8988T (cell line): ENCODE measurements around the gene STAT5A.
"Not testable (repeated sequence)": the region's sequence is repeated elsewhere in the genome, so short reads cannot be mapped to it uniquely, and the experiment has no call there.

Experiments used
- DNase-seq: peaks from one replicate; pipeline ENCODE4 v3.0.0; 2011

STAT5A gene

DNA sequence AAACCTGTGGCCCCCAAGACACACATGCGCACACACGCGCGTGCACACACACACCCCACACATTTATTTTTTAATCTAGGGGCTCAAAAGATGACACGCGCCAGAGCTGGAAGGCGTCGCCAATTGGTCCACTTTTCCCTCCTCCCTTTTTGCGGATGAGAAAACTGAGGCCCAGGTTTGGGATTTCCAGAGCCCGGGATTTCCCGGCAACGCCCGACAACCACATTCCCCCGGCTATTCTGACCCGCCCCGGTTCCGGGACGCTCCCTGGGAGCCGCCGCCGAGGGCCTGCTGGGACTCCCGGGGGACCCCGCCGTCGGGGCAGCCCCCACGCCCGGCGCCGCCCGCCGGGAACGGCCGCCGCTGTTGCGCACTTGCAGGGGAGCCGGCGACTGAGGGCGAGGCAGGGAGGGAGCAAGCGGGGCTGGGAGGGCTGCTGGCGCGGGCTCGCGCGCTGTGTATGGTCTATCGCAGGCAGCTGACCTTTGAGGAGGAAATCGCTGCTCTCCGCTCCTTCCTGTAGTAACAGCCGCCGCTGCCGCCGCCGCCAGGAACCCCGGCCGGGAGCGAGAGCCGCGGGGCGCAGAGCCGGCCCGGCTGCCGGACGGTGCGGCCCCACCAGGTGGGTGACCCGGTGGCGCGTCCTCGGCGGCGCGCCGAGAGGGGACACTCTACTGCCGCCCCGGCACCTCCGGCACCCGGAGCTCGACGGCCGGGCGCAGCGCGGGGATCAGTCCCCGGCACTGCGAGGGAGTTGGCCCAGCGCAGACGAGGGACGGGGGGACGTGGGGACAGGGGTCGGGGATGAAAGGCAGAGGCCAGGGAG is at the start of gene STAT5A:
Gene STAT5A, plus strand, starts transcription at position 522 of the 826 bp plus-strand sequence. CDS start 914 bp downstream, outside the sequence.
- no peak for DNase-seq

DNA sequence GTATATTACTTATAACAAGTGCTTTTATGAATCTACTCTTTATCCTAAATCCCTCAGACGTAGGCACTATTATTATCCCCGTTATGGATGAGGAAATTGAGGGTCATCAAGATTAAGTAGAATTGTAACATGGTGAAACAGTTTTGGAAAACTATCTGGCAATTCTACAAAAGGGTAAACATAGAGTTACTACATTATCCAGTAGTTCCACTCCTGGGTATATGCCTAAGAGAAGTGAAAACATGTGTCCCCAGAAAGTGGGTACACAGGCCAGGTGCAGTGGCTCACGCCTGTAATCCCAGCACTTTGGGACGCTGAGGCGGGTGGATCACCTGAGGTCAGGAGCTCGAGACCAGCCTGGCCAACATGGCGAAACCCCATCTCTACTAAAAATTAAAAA is 48.7 kb upstream of the STAT5A start:
- DNase-seq, result not testable (repeated sequence)

DNA sequence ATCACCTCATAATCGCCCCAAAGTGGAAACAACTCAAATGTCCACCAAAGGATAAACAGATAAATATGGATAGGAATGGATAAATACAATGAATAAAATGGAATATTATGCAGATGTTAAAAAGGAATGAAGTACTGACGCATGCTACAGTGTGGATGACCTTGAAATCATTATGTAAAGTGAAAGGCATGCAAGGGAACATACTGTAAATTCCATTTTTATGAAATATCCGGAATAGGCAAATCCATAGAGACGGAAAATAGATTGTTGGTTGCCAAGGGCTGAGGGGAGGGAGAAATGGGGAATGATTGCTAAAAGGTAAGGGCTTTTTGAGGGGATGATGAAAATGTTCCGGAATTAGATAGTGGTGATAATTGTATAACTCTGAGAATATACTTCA is 48.1 kb upstream of the STAT5A start:
- DNase-seq, result no peak

DNA sequence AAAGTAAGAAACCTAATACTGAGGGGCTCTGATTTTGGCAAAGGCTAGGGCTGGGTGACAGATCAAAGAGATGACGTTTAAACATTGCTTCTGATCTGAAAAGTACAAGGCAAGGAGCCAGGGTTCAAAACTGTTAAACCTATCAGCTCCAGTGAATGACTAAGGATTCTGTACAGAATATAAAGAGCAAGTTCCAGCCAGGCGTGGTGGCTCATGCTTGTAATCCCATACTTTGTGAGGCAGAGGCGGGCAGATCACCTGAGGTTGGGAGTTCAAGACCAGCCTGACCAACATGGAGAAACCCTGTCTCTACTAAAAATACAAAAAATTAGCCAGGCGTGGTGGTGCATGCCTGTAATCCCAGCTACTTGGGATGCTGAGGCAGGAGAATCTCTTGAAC is 47.4 kb upstream of the STAT5A start:
- DNase-seq, result not testable (repeated sequence)

DNA sequence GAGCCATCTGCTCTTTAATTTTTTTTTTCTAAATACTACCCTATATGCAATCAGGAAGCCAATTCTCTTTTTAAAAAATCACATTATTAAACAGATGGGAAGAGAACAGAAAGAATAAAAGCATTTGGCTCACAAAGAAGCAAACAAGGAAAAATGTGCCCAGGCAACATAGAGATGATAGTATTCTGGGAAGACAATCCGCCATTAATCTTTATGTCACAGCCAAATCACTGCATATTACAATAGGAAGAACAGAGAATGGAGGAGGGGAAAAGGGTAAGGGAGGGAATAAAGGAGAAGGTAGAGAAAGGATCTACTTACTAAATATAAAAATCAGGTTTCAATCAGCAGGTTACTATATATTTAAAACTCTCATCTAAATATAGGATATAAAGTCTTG is 46.4 kb upstream of the STAT5A start:
- no peak for DNase-seq

DNA sequence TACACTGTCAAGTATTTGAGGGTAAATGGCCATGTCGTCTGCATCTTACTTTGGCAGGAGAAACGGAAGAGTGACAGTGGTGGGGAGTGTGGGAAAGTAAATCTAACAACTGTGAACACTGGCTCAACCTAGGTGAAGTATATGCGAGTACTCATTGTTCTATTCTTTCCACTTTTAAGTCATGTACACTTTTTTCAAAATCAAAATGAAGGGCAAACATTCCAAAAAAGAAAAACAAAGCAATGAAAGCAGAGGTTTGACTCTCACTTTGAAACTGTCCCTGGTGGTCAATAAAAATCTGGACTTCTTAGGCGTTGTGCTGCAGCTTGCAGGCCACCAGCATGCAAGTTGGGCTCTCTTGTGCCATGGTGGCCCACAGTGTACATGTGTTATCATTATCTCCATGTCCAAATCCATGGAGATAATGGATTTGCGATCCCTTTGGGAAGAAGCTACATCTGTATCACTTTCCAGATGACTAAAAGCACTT is 44.8 kb upstream of the STAT5A start:
- no peak for DNase-seq

DNA sequence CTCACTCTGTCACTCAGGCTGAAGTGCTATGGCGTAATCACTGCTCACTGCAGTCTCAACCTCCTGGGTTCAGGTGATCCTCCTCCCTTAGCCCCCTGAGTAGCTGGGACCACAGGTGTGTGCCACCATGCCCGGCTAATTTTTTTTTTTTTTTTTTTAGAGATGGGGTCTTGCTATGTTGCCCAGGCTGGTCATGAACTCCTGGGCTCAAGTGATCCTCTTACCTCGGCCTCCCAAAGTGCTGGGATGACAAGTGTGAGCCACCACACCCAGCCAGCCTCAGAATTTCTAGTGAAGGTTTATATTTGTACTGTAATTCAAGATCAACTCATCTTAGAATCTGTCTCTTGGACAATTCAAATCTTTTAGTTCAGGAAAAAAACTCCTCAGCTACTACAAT is 44.2 kb upstream of the STAT5A start:
- DNase-seq, result not testable (repeated sequence)

DNA sequence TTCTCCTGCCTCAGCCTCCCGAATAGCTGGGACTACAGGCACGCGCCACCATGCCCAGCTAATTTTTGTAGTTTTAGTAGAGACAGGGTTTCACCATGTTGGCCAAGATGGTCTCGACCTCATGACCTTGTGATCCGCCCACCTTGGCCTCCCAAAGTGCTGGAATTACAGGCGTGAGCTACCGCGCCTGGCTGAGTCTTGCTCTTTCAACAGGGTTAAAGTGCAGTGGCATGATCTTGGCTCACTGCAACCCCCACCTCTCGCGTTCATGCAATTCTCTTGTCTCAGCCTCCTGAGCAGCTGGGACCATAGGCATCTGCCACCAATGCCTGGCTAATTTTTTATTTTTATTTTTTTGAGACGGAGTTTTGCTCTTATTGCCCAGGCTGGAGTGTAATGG is 43.1 kb upstream of the STAT5A start:
- DNase-seq, result not testable (repeated sequence)

DNA sequence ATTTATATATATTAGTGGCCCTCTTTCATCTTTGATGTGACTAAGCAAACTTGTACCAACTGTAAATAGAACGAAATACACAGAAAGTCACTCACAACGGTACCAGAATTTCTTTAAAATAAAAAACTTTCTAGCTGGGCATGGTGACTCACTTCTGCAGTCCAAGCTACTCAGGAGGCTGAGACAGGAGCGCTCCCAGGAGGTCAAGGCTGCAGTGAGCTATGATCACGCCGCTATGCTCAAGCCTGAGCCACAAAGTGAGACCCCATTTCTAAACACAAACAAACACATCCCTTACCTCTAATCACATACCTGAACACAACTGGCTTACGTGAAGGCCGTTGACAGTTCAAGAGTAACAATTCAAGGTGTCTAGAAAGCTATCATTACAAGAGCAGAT is 41.8 kb upstream of the STAT5A start:
- no peak for DNase-seq

DNA sequence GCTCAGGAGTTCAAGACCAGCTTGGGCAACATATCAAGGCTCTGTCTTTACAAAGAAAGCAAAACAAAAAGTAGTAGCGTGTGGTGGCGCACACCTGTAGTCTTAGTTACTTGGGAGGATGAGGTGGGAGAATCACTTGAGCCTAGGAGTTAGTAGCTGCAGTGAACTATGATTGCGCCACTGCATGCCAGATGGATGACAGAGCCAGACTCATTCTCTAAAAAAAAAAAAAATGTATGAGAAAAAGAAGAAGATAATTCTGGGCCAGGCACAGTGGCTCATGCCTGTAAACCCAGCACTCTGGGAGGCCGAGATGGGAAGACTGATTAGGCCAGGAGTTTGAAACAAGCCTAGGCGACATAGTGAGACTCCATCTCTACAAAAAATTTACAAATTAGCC is 40.6 kb upstream of the STAT5A start:
- DNase-seq, result no peak

DNA sequence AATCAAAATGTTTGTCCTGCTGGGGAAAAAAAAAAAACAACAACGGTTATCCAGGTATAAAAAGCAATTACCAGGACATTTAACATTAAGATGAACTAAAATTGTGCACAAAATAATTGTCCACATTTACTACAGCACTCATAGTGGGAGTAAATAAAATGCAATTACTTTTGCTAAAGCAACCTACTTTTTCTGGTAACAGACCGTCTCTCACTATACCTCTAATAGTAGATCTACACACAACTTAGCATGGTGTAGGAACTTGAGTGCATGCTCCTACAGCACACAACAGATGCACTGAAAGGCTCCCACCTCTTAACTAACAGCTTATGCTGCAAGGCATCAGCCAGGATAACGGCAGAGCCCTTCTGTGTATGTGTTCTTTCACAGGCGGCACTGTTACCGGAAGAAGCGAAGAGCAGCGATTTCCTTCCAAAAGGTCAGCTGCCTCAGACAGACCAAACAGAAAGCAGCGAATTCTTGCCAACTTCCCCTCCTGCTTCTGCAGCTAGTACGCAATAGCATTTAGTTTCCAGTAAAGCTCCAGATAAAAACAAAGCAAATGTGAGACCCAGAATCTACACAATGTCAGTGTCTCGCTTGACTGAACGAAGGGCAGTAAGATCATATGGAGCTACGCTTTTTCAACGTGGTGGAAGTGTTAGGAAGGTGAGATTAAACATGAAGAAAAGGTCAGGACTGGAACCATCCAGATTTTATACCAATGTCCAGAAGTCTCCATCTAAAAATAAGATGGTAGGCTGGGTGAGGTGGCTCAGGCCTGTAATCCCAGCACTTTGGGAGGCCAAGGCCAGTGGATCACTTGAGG is 39.7 kb upstream of the STAT5A start:
- no peak for DNase-seq

DNA sequence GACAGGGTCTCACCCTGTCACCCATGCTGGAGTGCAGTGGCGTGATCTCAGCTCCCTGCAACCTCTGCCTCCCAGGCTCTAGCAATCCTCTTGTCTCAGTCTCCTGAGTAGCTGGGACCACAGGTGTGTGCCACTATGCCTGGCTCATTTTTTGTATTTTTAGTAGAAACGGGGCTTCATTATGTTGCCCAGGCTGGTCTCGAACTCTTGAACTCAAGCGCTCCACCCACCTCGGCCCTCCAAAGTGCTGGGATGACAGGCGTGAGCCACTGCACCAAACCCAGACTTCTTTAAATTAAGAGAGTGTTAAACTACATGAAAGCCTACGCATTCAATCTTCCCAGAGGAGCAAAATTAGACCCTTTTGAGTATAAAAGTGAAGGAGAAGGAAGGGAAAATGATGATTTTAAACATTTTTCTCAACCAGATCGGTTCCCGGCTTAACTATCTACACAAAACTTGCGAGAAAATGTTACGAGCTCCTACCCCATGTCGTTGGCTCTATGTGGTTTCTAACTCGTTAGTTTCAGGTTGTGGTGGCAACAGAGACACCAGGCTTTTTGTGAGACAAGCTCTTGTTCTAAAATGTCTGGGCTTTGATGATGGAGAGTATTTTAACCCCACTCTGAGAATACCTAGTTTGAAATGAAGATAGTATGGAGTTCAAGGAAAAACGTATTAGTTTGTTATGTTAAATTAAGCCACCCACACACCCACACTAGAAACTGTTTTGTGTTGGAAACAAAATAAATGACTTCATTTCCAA is 38.4 kb upstream of the STAT5A start:
- no peak for DNase-seq

DNA sequence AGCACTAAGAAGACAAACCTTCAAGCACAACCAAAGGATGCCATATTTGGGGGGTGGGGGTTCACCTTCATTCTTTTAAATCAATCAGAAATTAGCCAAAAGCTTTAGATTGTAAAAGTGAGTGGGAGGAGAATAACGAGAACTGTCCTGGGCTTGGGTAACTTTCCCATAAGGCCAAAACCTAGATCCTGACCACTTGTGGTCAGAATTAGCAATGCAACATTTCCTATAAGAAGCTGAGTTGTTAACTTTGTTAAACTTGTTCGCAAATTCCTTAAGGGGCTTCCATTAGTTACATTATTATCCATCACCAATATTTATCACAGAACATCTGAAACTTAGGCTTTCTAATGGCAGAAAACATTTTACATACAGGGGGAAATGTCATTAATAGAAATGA is 37.2 kb upstream of the STAT5A start:
- no peak for DNase-seq

DNA sequence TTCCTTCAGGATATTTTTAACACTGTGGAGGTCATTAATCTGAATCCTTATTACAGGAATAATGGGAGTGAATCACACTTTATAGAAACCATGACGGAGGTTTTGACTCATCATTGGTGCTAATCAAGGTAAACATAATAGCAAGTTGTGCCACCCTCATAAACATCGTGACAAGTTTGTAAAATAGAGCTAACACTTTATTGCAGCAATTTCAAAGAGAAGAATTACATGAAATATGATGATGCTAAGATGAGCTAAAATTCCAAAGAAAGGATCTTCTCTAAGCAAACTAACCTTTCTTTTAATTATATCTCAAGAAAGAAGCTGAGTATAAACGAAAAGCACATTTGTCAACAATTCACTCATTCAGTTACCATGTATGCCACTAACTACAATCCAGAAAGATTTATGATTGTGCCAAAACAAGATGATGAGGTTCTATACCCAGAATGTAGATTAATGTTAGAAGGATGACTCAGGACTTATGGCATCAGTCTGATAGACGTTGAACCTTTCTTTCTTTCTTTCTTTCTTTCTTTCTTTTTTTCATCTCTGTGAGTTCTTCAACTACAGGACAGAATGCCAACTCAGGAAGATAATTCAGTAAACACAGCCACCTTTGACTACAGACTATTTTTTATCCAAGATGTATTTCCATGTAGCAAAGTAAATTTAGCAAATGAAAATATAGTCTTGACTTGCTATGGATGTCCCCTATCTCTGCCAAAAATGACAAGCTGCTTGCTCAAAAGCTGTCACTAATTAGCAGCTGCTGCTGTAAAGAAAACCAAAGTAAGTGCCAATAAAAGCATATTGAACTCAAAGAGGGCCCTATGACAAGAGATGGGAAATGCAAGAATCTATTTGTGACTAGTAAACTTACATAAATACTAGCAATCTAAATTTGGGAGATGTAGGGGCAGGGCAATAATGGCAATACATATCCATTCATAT is 35.4 kb upstream of the STAT5A start:
- DNase-seq, result no peak

DNA sequence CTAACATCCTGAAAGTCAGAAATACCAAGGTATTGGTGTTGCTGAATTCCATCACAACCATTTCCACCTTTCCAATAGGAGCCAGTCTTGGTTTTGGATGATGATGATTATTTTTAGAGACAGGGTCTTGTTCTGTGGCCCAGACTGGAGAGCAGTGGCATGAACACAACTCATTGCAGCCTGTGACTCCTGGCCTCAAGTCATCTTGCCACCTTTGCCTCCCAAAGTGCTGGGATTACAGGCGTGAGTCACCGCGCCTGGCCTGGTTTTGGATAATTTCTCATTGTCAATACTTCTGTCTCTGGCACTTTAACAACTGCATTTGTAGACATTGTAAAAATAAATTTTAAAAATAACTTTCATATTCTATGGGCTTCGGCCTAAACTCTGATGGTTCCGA is 34.7 kb upstream of the STAT5A start:
- no peak for DNase-seq

DNA sequence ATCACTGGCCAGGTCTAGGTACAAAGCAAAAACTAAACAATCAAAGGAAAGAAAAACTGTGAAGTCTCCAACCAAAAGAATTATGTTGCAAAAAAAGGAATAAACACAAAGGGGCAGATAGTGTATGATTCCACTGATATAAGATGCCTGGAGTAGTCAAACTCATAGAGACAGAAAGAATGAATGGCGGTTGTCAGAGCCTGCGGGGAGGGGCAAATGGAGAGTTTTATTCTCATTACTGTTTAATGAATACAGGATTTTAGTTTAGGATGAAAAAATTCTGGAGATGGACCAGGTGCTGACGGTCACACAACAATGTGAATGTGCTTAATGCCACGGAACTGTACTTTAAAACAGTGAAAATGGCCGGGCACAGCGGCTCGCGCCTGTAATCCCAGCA is 32.9 kb upstream of the STAT5A start:
- DNase-seq, result no peak

DNA sequence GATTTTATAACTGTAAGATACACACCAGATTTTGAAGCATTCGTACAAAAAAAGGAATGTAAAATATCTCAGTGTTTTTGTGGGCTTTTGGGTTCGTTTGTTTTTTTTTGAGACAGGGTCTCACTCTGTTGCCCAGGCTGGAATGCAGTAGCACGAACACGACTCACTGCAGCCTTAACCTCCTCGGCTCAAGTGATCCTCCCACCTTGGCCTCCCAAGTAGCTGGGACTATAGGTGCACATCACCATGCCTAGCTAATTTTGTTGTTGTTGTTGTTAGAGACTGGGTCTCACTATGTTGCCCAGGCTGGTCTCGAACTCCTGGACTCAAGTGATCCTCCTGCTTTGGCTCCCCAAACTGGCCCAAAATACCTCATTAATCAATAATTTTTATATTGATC is 28.0 kb upstream of the STAT5A start:
- no peak for DNase-seq

DNA sequence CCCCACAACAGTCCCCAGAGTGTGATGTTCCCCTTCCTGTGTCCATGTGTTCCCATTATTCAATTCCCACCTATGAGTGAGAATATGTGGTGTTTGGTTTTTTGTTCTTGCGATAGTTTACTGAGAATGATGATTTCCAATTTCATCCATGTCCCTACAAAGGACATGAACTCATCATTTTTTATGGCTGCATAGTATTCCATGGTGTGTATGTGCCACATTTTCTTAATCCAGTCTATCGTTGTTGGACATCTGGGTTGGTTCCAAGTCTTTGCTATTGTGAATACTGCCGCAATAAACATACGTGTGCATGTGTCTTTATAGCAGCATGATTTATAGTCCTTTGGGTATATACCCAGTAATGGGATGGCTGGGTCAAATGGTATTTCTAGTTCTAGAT is 23.9 kb upstream of the STAT5A start:
- not testable (repeated sequence) for DNase-seq

DNA sequence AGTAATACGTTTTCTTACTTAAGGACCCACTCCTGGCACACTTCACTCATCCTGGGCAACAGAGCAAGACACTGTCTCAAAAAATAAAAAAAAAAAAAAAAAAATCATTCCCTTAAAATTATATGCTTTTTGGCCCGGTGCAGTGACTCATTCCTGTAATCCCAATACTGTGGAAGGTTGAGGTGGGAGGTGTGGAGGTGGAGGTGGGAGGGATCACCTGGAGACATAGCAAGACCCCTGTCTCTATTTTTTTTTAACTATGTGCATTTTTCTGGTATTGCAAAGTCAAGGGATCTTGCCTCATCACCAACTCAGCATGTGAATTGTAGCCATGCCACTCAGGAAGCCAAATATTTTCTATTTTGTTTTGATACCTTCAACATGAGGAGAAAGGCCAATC is 21.8 kb upstream of the STAT5A start:
- no peak for DNase-seq

DNA sequence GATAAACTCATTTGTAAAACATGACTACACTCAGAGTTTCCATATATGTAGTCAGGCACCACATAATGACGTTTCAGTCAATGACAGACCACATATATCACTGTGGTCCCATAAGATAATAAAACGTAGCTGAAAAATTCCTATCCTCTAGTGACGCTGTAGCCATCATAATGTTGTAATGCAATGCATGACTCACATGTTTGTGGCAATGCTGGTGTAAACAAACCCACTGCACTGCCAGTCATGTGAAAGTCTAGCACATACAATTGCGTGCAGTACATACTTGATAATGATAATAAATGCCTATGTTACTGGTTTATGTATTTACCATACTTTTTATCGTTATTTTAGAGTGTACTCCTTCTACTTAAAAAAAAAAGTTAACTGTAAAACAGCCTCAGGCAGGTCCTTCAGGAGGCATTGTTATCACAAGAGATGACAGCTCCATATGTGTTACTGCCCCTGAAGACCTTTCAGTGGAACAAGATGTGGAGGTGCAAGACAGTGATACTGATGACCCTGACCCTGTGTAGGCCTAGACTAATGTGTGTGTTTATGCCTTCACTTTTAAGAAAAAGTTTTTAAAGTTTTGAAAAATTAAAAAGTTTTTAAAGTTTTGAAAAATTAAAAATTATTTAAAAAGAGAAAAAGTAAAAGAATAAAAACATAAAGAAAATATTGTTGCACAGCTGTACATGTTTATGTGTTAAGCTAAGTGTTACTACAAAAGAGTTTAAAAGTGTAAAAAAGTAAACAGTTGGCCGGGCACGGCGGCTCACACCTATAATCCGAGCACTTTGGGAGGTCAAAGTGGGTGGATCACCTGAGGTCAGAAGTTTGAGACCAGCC is 21.2 kb upstream of the STAT5A start:
- DNase-seq, result no peak

DNA sequence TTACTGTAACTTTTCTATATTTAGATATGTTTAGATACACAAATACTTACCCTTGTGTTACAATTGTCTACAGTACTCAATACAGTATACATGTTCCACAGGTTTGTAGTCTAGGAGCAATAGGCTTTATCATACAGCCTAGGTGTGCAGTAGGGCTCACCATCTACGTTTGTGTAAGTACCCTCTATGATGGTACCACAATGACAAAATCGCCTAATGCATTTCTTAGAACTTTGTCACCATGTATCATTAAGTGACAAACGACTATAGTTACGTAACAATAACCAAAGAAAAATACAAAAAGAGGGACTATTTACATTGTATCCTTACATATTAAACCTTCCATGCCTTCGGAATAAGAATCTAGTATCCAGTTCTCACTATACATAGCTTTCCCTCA is 20.1 kb upstream of the STAT5A start:
- no peak for DNase-seq
